ENCODE data around the gene KRT9.

GRCh38 chr17:41537990-41538389 lies 33.9 kb downstream of the KRT9 start:
- TF ChIP-seq EP300 (IDR thresholded peaks at IDR 0.05; ENCODE audit: low read depth) (no peak), CTCF (IDR thresholded peaks at IDR 0.05) (no peak), POLR2A (IDR thresholded peaks at IDR 0.05) (no peak)

All from transverse colon (tissue), 3 donors.